Measurements from ENCODE around the gene NFASC.

NFASC gene

GRCh38 chr1:204958317-204959307 is 88.0 kb downstream of the NFASC start:
- no peak for DNase-seq (ENCODE audit: extremely low read depth in 1 of 2, low read depth in 1 of 2)

- no peak for DNase-seq (ENCODE audit: extremely low read depth in 1 of 2, low read depth in 1 of 2)
Observed at GRCh38 chr1:204959374-204959773, 88.7 kb downstream of the NFASC start.

GRCh38 chr1:204959836-204960235 is 89.2 kb downstream of the NFASC start:
- no peak for DNase-seq (ENCODE audit: extremely low read depth in 1 of 2, low read depth in 1 of 2)

- DNase-seq (ENCODE audit: extremely low read depth in 1 of 2, low read depth in 1 of 2) = no peak
Observed at GRCh38 chr1:204960306-204961125, 89.9 kb downstream of the NFASC start.

GRCh38 chr1:204961765-204962419 is 91.2 kb downstream of the NFASC start:
- no peak for DNase-seq (ENCODE audit: extremely low read depth in 1 of 2, low read depth in 1 of 2)

- DNase-seq (ENCODE audit: extremely low read depth in 1 of 2, low read depth in 1 of 2) = no peak
Observed at GRCh38 chr1:204962742-204963632, 92.3 kb downstream of the NFASC start.

GRCh38 chr1:204967451-204967850 is 96.8 kb downstream of the NFASC start:
- DNase-seq (ENCODE audit: extremely low read depth in 1 of 2, low read depth in 1 of 2) = no peak

- DNase-seq (ENCODE audit: extremely low read depth in 1 of 2, low read depth in 1 of 2) = no peak
Observed at GRCh38 chr1:204968135-204968534, 97.5 kb downstream of the NFASC start.

GRCh38 chr1:204968951-204969350 is 98.3 kb downstream of the NFASC start:
- no peak for DNase-seq (ENCODE audit: extremely low read depth in 1 of 2, low read depth in 1 of 2)

GRCh38 chr1:204970937-204971336 is 100.3 kb downstream of the NFASC start:
- no peak for DNase-seq (ENCODE audit: extremely low read depth in 1 of 2, low read depth in 1 of 2)

GRCh38 chr1:204971517-204972336 is 101.1 kb downstream of the NFASC start:
- DNase-seq (ENCODE audit: extremely low read depth in 1 of 2, low read depth in 1 of 2) = no peak

GRCh38 chr1:204972426-204972825 is 101.8 kb downstream of the NFASC start:
- no peak for DNase-seq (ENCODE audit: extremely low read depth in 1 of 2, low read depth in 1 of 2)

- no peak for DNase-seq (ENCODE audit: extremely low read depth in 1 of 2, low read depth in 1 of 2)
Observed at GRCh38 chr1:204973449-204973848, 102.8 kb downstream of the NFASC start.

GRCh38 chr1:204974327-204974726 is 103.7 kb downstream of the NFASC start:
- no peak for DNase-seq (ENCODE audit: extremely low read depth in 1 of 2, low read depth in 1 of 2)

GRCh38 chr1:204975021-204975420 is 104.4 kb downstream of the NFASC start:
- DNase-seq (ENCODE audit: extremely low read depth in 1 of 2, low read depth in 1 of 2) = no peak

GRCh38 chr1:204975568-204976235 is 105.0 kb downstream of the NFASC start:
- peak; percentile 5 to 25 for DNase-seq (ENCODE audit: extremely low read depth in 1 of 2, low read depth in 1 of 2)

GRCh38 chr1:204976646-204977045 is 106.0 kb downstream of the NFASC start:
- no peak for DNase-seq (ENCODE audit: extremely low read depth in 1 of 2, low read depth in 1 of 2)

- DNase-seq (ENCODE audit: extremely low read depth in 1 of 2, low read depth in 1 of 2) = no peak
Observed at GRCh38 chr1:204977318-204977717, 106.7 kb downstream of the NFASC start.

GRCh38 chr1:204978782-204979181 is 108.1 kb downstream of the NFASC start:
- DNase-seq (ENCODE audit: extremely low read depth in 1 of 2, low read depth in 1 of 2) = no peak

All from stimulated activated CD8-positive, alpha-beta memory T cell treated with anti-CD3 and anti-CD28 coated beads, Interleukin-7, amount 100 ng/mL, for 48 hours (primary cell).